Measurements from ENCODE around the gene ALK.

Gene ALK

GRCh38 chr2:29610569-29610968 lies 310.8 kb downstream of the ALK start:
- no peak for DNase-seq (ENCODE audit: low read depth)

- no peak for DNase-seq (ENCODE audit: low read depth)
These were observed 314.4 kb downstream of the ALK start for GRCh38 chr2:29607038-29607420.

GRCh38 chr2:29606104-29607037 lies 315.0 kb downstream of the ALK start:
- DNase-seq (ENCODE audit: low read depth), result no peak

GRCh38 chr2:29603341-29603740 lies 318.0 kb downstream of the ALK start:
- no peak for DNase-seq (ENCODE audit: low read depth)

GRCh38 chr2:29601872-29602271 lies 319.5 kb downstream of the ALK start:
- DNase-seq (ENCODE audit: low read depth), result no peak

GRCh38 chr2:29601321-29601720 lies 320.1 kb downstream of the ALK start:
- DNase-seq (ENCODE audit: low read depth), result no peak

- no peak for DNase-seq (ENCODE audit: low read depth)
These were observed 321.4 kb downstream of the ALK start for GRCh38 chr2:29599946-29600345.

- no peak for DNase-seq (ENCODE audit: low read depth)
These were observed 322.4 kb downstream of the ALK start for GRCh38 chr2:29598978-29599377.

GRCh38 chr2:29597035-29597434 lies 324.4 kb downstream of the ALK start:
- DNase-seq (ENCODE audit: low read depth), result no peak

- no peak for DNase-seq (ENCODE audit: low read depth)
These were observed 324.8 kb downstream of the ALK start for GRCh38 chr2:29596584-29596983.

GRCh38 chr2:29591600-29591999 lies 329.8 kb downstream of the ALK start:
- DNase-seq (ENCODE audit: low read depth), result no peak

- DNase-seq (ENCODE audit: low read depth), result no peak
These were observed 331.2 kb downstream of the ALK start for GRCh38 chr2:29590211-29590610.

- DNase-seq (ENCODE audit: low read depth), result no peak
These were observed 331.8 kb downstream of the ALK start for GRCh38 chr2:29589440-29590103.

GRCh38 chr2:29587402-29588190 lies 333.8 kb downstream of the ALK start:
- no peak for DNase-seq (ENCODE audit: low read depth)

- no peak for DNase-seq (ENCODE audit: low read depth)
These were observed 334.5 kb downstream of the ALK start for GRCh38 chr2:29586919-29587318.

- DNase-seq (ENCODE audit: low read depth), result no peak
These were observed 337.7 kb downstream of the ALK start for GRCh38 chr2:29583548-29584156.

GRCh38 chr2:29583104-29583503 lies 338.3 kb downstream of the ALK start:
- DNase-seq (ENCODE audit: low read depth), result no peak

GRCh38 chr2:29582062-29582461 lies 339.3 kb downstream of the ALK start:
- DNase-seq (ENCODE audit: low read depth), result no peak

GRCh38 chr2:29580223-29580622 lies 341.2 kb downstream of the ALK start:
- no peak for DNase-seq (ENCODE audit: low read depth)

GRCh38 chr2:29579495-29580169 lies 341.8 kb downstream of the ALK start:
- DNase-seq (ENCODE audit: low read depth), result no peak

- no peak for DNase-seq (ENCODE audit: low read depth)
These were observed 343.2 kb downstream of the ALK start for GRCh38 chr2:29578084-29578598.
